HCT116 (cell line): ENCODE results near the gene MTFP1.

Experiments
- EZH2 ChIP-seq: fragments of 200-600 bp; sonication (generic); IDR thresholded peaks from 2 replicates; pipeline ENCODE4 v1.6.1; 2017; ENCODE audit warnings: antibody characterized with exemption, mixed run types
- TF ChIP-seq, protein P1 (sequence below), 3 experiments: fragments of 200-600 bp in 1 of 3; sonication (generic) in 1 of 3; IDR thresholded peaks in 2 of 3; conservative IDR thresholded peaks in 1 of 3; 2 replicates each; pipeline ENCODE4 v1.5.1; 2012 to 2017; ENCODE audit warnings: low read depth in 2 of 3, low read length in 2 of 3, antibody characterized with exemption in 1 of 3, borderline replicate concordance in 1 of 3, control low read depth in 1 of 3, mild to moderate bottlenecking in 1 of 3, mixed read lengths in 1 of 3, mixed run types in 1 of 3, moderate library complexity in 1 of 3; ENCODE audit not compliant: insufficient read depth in 1 of 3
- TF ChIP-seq, protein P2 (sequence below): IDR thresholded peaks from 2 replicates; pipeline ENCODE4 v1.6.1; 2012; ENCODE audit warnings: low read depth
- TF ChIP-seq, protein P3 (sequence below): IDR thresholded peaks from 2 replicates; pipeline ENCODE4 v1.6.1; 2012
- TF ChIP-seq, protein P4 (sequence below): IDR thresholded peaks from 2 replicates; pipeline ENCODE4 v1.6.1; 2011; ENCODE audit warnings: mild to moderate bottlenecking, low read length, moderate library complexity; ENCODE audit not compliant: insufficient replicate concordance; ENCODE audit errors: extremely low read depth

DNA sequence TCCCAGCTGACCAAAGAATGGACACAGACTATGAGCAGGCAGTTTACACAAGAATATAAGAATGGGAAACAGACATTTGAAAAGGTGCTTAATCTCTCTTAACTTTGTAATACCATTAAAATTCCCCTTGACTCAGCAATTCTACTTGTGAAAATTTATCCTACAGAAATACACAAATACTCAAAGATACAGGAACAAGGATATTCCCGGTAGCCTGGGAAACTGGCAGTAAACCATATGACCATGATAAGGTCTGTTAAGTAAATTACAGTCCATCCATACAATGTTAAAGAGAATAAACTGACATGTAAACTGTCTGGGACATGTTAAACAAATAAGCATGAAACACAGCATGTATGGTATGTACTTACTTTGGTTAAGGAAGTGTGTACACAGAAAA, 8.7 kb upstream of the MTFP1 start:
- TF ChIP-seq, protein P1, sequence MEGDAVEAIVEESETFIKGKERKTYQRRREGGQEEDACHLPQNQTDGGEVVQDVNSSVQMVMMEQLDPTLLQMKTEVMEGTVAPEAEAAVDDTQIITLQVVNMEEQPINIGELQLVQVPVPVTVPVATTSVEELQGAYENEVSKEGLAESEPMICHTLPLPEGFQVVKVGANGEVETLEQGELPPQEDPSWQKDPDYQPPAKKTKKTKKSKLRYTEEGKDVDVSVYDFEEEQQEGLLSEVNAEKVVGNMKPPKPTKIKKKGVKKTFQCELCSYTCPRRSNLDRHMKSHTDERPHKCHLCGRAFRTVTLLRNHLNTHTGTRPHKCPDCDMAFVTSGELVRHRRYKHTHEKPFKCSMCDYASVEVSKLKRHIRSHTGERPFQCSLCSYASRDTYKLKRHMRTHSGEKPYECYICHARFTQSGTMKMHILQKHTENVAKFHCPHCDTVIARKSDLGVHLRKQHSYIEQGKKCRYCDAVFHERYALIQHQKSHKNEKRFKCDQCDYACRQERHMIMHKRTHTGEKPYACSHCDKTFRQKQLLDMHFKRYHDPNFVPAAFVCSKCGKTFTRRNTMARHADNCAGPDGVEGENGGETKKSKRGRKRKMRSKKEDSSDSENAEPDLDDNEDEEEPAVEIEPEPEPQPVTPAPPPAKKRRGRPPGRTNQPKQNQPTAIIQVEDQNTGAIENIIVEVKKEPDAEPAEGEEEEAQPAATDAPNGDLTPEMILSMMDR (IDR thresholded peaks at IDR 0.05 in 2 of 3, conservative IDR thresholded peaks at IDR 0.05 in 1 of 3; ENCODE audit: borderline replicate concordance in 1 of 3, insufficient read depth in 1 of 3, low read depth in 2 of 3, low read length in 2 of 3), result no peak
- no peak for TF ChIP-seq EZH2
- TF ChIP-seq, protein P2, sequence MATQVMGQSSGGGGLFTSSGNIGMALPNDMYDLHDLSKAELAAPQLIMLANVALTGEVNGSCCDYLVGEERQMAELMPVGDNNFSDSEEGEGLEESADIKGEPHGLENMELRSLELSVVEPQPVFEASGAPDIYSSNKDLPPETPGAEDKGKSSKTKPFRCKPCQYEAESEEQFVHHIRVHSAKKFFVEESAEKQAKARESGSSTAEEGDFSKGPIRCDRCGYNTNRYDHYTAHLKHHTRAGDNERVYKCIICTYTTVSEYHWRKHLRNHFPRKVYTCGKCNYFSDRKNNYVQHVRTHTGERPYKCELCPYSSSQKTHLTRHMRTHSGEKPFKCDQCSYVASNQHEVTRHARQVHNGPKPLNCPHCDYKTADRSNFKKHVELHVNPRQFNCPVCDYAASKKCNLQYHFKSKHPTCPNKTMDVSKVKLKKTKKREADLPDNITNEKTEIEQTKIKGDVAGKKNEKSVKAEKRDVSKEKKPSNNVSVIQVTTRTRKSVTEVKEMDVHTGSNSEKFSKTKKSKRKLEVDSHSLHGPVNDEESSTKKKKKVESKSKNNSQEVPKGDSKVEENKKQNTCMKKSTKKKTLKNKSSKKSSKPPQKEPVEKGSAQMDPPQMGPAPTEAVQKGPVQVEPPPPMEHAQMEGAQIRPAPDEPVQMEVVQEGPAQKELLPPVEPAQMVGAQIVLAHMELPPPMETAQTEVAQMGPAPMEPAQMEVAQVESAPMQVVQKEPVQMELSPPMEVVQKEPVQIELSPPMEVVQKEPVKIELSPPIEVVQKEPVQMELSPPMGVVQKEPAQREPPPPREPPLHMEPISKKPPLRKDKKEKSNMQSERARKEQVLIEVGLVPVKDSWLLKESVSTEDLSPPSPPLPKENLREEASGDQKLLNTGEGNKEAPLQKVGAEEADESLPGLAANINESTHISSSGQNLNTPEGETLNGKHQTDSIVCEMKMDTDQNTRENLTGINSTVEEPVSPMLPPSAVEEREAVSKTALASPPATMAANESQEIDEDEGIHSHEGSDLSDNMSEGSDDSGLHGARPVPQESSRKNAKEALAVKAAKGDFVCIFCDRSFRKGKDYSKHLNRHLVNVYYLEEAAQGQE, result no peak
- TF ChIP-seq, protein P3, sequence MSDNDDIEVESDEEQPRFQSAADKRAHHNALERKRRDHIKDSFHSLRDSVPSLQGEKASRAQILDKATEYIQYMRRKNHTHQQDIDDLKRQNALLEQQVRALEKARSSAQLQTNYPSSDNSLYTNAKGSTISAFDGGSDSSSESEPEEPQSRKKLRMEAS, result no peak
- TF ChIP-seq, protein P4, sequence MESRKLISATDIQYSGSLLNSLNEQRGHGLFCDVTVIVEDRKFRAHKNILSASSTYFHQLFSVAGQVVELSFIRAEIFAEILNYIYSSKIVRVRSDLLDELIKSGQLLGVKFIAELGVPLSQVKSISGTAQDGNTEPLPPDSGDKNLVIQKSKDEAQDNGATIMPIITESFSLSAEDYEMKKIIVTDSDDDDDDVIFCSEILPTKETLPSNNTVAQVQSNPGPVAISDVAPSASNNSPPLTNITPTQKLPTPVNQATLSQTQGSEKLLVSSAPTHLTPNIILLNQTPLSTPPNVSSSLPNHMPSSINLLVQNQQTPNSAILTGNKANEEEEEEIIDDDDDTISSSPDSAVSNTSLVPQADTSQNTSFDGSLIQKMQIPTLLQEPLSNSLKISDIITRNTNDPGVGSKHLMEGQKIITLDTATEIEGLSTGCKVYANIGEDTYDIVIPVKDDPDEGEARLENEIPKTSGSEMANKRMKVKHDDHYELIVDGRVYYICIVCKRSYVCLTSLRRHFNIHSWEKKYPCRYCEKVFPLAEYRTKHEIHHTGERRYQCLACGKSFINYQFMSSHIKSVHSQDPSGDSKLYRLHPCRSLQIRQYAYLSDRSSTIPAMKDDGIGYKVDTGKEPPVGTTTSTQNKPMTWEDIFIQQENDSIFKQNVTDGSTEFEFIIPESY, result no peak
